H7 (cell line): ENCODE results near the gene DGLUCY. TPM values are rescaled to one million over a fixed set of nuclear protein-coding genes. Genes with fewer than 3 reads are reported as not detected.
"Not testable (repeated sequence)": the region's sequence is repeated elsewhere in the genome, so short reads cannot be mapped to it uniquely, and the experiment has no call there.

ENCODE experiments used
- DNase-seq: peaks from one replicate; pipeline ENCODE4 v3.0.0; 2012
- H3K27me3 ChIP-seq: 2 replicates; pipeline ENCODE4 v1.6.0; 2011; ENCODE audit warnings: mild to moderate bottlenecking, low read length; ENCODE audit not compliant: control insufficient read depth, insufficient read depth
- H3K36me3 ChIP-seq: replicated peaks from 2 replicates; pipeline ENCODE4 v1.5.1; 2011; ENCODE audit warnings: low read length; ENCODE audit not compliant: control insufficient read depth, insufficient read depth
- H3K4me3 ChIP-seq: 2 replicates; pipeline ENCODE4 v1.5.1; 2011; ENCODE audit warnings: low read depth, mild to moderate bottlenecking, control low read depth, low read length, moderate library complexity; ENCODE audit not compliant: insufficient read depth
- total RNA-seq: library from RNA; depleted of rRNA; stranded (reverse); fragments of >200 nt; shearing (Covaris generic); gene quantifications from 2 replicates; pipeline ENCODE4 v1.2.3, GENCODE V29; 2014; rRNA removed

Gene DGLUCY, protein sequence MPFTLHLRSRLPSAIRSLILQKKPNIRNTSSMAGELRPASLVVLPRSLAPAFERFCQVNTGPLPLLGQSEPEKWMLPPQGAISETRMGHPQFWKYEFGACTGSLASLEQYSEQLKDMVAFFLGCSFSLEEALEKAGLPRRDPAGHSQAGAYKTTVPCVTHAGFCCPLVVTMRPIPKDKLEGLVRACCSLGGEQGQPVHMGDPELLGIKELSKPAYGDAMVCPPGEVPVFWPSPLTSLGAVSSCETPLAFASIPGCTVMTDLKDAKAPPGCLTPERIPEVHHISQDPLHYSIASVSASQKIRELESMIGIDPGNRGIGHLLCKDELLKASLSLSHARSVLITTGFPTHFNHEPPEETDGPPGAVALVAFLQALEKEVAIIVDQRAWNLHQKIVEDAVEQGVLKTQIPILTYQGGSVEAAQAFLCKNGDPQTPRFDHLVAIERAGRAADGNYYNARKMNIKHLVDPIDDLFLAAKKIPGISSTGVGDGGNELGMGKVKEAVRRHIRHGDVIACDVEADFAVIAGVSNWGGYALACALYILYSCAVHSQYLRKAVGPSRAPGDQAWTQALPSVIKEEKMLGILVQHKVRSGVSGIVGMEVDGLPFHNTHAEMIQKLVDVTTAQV
- 20.3 and 28.0 TPM in 2 replicates for total RNA-seq

DNA sequence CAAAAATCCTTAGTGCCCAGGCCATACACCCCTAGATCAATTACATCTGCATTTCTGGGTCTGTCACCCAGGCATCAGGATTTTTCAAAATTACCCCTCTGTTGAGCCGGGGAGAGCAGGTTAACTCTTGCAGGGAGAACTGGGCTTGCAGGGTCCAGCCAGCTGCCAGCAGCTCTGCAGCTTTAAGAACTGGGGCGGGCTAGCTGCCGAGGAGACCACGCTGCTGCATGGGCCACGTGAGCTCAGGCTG is at the start of gene DGLUCY:
TSS of gene DGLUCY (plus strand) at position 245 of the 250 bp plus-strand sequence. CDS start 46,222 bp downstream, outside the sequence.
- H3K4me3 ChIP-seq = peak within 1 kb of the TSS; percentile 25
- no peaks in the 10 kb centered on the region for H3K27me3 ChIP-seq
- DNase-seq = peak; percentile 85
- H3K36me3 ChIP-seq = no peaks in the 10 kb centered on the region

DNA sequence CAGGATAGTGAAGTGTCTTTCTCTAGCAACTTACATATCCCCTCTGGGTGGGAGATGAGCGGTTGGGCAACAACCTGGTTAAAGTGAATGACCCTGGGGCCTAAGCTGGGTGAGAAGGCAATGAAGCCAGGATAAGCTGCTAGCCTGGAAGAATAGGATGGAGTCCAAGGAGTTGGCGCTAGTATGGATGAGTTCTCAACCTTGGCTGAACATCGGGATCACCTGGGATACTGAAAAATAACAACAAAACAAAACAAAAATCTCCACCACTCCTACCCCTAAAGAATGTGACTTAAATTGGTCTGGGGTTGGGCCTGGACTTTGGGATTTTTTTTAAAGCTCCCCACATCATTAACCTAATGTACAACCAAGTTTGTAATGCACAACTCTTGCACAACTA is 48.6 kb upstream of the DGLUCY start:
- DNase-seq = no peak
- Histone ChIP-seq H3K4me3 (no peak overlapping the region), H3K36me3 (no peaks in the 10 kb centered on the region), H3K27me3 (no peaks in the 10 kb centered on the region; the same call in 1 of the 2 replicates)

DNA sequence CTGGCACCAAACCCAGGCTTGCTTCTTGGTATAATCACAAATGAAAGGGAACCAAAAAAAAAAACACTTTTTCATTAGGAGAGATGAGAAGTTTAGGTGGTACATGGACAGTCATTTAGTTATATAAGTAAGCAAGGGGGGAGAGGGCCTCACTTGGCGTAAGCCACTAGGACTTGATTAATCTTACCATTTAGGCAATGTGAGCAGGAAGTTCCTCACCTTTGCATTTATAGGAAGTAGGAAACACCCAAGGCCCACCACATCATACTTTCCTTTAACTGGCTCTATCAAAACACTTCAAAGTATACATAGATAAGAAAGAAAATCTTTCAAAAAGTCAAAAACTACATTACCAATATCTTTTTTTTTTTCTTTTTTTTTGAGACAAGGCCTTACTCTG is 46.7 kb upstream of the DGLUCY start:
- Histone ChIP-seq H3K27me3 (no peaks in the 10 kb centered on the region), H3K36me3 (no peaks in the 10 kb centered on the region), H3K4me3 (no peak overlapping the region)
- DNase-seq = no peak

DNA sequence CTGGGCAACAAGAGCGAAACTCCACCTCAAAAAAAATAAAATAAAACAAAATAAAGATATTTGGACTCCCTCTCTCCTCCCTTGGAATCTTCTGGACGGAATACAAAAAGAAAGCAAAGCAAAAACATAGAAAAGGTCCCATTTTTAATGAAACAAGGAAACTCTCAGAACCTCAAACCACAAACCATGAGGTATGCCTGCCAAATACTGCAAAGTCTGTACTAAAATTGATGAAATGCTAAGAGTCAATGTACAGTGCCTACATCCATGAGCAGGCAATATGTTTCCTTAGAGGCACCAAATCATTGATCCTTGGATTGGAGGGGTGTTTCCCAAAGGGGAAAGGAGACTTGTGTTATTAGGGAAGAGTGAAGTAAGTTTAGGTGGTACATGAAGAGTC is 45.2 kb upstream of the DGLUCY start:
- H3K27me3 ChIP-seq = no peaks in the 10 kb centered on the region
- no peak overlapping the region for H3K4me3 ChIP-seq
- no peak for DNase-seq
- no peaks in the 10 kb centered on the region for H3K36me3 ChIP-seq

DNA sequence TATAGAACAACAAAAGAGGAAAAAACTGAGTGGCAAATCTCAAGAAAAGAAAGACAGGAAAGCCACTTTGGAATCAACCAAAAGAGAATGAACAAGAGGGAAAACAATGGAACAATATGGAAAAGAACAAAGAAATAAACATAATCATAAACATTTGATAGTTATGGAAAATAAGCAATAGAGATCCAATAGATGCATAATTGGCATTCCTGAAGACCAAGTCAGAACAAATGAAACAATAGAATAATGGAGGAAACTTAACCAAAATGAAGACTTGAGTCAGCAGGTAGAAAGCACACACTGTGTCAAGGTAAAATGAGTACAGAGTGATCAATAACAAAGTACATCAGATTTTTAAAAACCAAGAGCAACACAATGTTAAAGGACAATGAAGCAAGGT is 43.3 kb upstream of the DGLUCY start:
- H3K27me3 ChIP-seq = no peaks in the 10 kb centered on the region
- DNase-seq = no peak
- no peak overlapping the region for H3K4me3 ChIP-seq
- H3K36me3 ChIP-seq = no peaks in the 10 kb centered on the region

DNA sequence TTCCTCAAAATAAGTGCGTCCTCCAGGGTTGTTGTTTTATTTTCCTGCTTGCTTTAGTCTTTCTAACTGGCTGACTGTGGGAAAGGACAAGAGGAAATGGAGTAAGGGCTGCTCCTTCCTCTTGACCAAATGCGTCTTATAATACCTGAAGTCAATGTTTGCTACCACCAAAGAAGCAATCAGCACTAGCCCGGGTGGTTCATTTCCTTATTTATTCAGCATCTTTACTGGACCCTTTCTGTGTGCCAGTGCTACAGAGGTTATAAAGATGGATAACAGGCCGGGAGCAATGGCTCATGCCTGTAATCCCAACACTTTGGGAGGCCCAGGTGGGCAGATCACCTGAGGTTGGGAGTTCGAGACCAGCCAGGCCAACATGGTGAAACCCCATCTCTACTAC is 38.3 kb upstream of the DGLUCY start:
- Histone ChIP-seq H3K36me3 (no peaks in the 10 kb centered on the region), H3K4me3 (no peak overlapping the region), H3K27me3 (no peaks in the 10 kb centered on the region)
- DNase-seq = no peak

DNA sequence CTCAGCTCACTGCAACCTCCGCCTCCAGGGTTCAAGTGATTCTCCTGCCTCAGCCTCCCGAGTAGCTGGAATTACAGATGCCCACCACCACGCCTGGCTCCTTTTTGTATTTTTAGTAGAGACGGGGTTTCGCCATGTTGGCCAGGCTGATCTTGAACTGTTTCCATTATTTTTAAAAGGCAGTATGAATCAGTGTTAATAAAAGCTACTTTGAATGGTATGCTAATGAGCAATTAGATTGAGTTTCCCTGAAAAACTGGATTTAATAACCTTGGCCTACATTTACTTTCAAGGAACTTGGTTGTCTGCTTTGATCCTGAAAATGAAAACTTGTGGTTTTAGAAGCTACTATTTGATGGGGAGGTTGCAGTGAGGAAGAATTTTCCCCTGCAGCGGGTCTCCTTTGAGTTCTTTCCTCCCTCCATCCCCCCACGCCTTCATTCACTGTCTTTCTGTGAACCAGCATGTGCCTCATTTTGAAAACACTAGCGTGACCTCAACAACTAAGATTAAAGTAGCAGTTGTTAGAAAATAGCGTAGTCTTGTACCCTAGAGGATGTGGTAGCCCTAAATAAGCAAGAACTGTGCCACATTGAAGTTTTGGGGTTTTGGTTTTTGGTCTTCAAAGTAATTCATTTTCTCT is 35.7 kb upstream of the DGLUCY start:
- H3K27me3 ChIP-seq = no peaks in the 10 kb centered on the region
- no peak for DNase-seq
- no peak overlapping the region for H3K4me3 ChIP-seq
- H3K36me3 ChIP-seq = no peaks in the 10 kb centered on the region

DNA sequence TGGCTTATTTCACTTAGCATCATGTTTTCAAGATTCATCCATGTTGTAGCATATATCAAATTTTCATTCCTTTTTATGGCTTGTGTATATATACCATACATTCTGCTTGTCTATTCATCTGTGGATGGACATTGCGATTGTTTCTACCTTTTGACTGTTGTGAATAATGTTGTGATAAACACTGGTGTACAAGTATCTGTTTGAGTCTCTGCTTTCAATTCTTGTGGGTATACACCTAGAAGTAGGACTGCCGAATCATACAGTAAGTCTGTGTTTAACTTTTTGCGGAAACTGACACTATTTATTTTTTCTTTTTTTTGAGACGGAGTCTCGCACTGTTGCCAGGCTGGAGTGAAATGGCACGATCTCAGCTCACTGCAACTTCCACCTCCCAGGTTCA is 33.8 kb upstream of the DGLUCY start:
- Histone ChIP-seq H3K4me3 (no peak overlapping the region), H3K27me3 (no peaks in the 10 kb centered on the region), H3K36me3 (no peaks in the 10 kb centered on the region)
- DNase-seq = no peak

DNA sequence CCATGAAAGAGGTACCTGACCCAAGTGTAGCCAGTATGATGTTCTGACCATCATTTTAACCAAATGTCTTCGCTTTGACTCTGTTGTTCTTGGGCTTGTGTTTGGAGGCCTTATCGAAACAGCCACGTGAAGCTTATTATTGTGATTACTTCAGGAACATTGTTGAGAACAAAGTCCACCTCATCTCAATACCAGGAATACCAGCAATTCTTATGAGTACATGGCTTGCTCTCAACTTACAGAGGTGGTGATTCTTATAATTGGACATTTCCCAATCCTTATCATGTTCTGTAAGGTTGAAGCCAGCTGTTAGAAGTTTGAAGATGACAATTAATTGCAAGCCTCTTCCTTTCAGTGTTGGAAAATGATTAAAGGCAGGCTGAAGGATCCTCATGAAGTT is 31.6 kb upstream of the DGLUCY start:
- Histone ChIP-seq H3K4me3 (no peak overlapping the region), H3K27me3 (no peaks in the 10 kb centered on the region), H3K36me3 (no peaks in the 10 kb centered on the region)
- DNase-seq = no peak

DNA sequence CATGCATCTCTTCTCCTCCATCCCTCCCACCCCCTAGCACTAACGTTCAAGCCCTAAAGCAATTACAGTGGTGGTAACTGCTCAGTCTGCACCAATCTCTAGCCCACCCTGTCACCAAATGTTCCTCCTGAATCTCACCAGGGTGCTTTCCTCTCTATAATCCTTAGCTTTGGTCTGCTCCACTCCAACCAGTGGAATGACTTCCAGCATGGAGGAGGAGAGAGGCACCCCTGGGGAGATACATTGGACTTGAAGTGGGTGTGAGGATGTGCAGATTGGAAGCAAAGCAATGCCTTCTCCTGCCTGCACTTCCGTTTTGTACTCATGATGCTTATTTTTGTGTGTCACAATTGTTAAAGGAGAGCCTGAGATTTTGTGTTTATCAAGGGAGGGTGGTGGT is 29.4 kb upstream of the DGLUCY start:
- DNase-seq = no peak
- no peaks in the 10 kb centered on the region for H3K36me3 ChIP-seq
- no peak overlapping the region for H3K4me3 ChIP-seq
- H3K27me3 ChIP-seq = no peaks in the 10 kb centered on the region

DNA sequence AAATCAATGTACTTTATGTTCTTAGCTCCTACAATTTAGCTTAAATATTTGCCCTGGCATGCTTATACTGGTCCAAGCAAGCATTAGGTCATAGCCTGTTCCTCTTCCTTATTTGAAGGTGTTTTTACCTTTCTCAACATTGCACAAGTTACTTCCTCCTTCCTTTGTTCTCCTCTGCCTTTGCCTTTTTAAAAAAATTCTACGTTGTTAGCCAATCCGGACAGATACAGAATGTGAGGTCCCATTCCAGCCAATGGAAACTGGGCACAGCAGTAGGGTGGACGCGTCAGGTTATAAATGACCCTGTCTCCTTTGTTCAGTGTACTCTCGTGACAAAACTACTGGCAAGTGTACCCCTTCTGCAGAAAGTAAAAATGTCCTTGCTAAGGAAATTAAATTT is 26.4 kb upstream of the DGLUCY start:
- DNase-seq, H3K4me3 ChIP-seq, H3K27me3 ChIP-seq, H3K36me3 ChIP-seq: not testable (repeated sequence)

DNA sequence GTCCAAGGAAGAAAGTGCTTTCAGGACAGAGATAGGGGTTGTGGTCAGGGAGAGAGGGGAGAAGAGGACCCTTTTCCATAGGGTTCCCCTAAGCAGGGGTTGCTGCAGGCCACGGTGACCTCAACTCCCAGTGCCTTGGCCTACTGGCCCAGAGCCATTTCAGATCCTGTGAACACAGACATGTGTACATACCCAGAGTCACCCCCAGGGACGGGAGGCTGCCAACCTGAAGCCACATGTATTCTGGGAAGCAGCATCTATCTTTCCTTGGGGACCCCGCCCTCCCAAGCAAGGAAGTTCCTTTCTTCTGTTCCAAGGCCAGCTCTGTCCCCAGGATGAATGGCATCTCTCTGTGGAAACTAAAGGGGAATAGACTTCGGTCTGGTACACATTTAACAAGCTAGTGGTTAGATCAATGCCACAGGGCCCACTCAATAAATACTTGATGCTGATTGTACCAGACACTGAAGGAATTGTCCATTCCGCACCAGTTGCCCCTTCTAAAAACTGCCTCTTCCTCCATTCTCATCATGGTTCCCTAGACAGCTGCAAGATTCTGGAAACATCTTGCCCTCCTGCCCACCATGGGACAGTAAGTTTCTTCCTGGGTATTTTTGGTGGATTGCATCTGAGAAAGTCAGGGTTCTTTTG is 25.2 kb upstream of the DGLUCY start:
- H3K27me3 ChIP-seq = no peaks in the 10 kb centered on the region
- no peak for DNase-seq
- no peaks in the 10 kb centered on the region for H3K36me3 ChIP-seq
- H3K4me3 ChIP-seq = no peak overlapping the region

DNA sequence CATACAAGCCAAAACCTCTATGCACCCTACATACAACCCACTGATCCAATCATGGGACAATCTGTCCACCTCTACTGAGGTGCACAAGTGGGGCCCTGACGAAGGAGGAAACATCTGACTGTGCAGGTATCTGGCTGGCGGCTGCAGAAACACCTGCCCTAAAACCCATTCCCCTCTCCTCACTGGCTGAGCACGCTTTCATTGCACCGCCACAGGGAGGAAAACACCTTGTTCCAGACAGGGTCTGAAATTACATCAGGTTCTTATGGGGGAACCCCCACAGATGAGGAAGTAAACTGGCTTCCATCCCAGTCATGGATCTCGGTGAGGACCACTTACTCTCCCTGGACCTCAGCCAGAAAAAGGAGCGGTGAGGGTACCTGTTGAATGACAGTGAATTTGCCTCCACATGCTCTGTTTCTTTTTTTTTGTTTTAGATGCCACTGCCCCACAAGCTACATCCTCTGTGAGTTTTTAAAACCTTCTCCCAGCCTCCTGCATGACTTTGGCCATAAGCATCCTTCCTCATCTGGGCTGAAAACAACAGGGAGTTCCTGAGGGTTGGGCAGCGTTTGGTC is 23.8 kb upstream of the DGLUCY start:
- H3K36me3 ChIP-seq = no peaks in the 10 kb centered on the region
- H3K27me3 ChIP-seq = no peaks in the 10 kb centered on the region
- DNase-seq = no peak
- H3K4me3 ChIP-seq = no peak overlapping the region

DNA sequence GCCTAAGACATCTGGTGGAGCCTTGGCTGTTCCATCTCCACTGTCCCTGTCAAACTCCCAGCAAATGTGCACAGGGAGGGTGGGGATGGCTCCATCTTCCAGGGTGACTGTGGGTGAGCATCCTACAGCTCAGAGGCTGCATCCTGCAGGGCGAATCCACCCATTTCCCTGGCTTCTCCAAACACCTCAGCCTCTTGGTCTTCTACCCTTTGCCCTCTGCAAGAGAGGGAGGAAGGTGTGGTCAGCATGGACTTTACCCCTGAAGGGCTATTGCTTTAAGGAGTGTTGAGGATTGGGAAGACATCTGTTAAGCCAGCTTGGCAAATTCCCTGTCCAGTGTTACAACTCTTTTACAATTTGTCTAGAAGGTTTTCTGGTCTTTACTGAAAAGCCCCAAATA is 23.1 kb upstream of the DGLUCY start:
- DNase-seq = no peak

More for the DNA sequence above, 23.1 kb upstream of the DGLUCY start:
- H3K27me3 ChIP-seq = no peaks in the 10 kb centered on the region
- H3K36me3 ChIP-seq = no peaks in the 10 kb centered on the region
- no peak overlapping the region for H3K4me3 ChIP-seq
